ENCODE results near the gene TMBIM6. TPM values are rescaled to one million over a fixed set of nuclear protein-coding genes. Genes with fewer than 3 reads are reported as not detected.

TMBIM6 gene
- 100 to 1,000 TPM in 4 of 5 donors, 10 to 100 TPM in 1; 94.5 to 606 (median 420) TPM for total RNA-seq
- 100 to 1,000 TPM in 2 of 3 donors, 10 to 100 TPM in 1; 79.6 to 207 (median 160) TPM for polyA plus RNA-seq
- long read RNA-seq, donor 1, transcript TMBIM6-201 (10 exons, 2,836 nt) = major isoform, 28 of 46 reads
- long read RNA-seq, donor 1, transcript TMBIM6-219 (3 exons, 484 nt) = minor isoform, 5 of 46 reads
- long read RNA-seq, donor 1, partial matches to known transcripts = 7 of 46 reads
- long read RNA-seq, donor 1, other reads (novel, unspliced or antisense) = 0 of 46 reads
- long read RNA-seq, donor 2, transcript TMBIM6-201 (10 exons, 2,836 nt) = major isoform, 61 of 73 reads
- long read RNA-seq, donor 2, transcript TMBIM6-219 (3 exons, 484 nt) = minor isoform, 5 of 73 reads
- long read RNA-seq, donor 2, partial matches to known transcripts = 0 of 73 reads
- long read RNA-seq, donor 2, other reads (novel, unspliced or antisense) = 0 of 73 reads
- long read RNA-seq, donor 3, transcript TMBIM6-201 (10 exons, 2,836 nt) = major isoform, 53 of 70 reads
- long read RNA-seq, donor 3, transcript TMBIM6-202 (9 exons, 2,598 nt) = minor isoform, 5 of 70 reads
- long read RNA-seq, donor 3, partial matches to known transcripts = 6 of 70 reads
- long read RNA-seq, donor 3, other reads (novel, unspliced or antisense) = 0 of 70 reads
- long read RNA-seq, donor 4, transcript TMBIM6-201 (10 exons, 2,836 nt) = major isoform, 8 of 9 reads
- long read RNA-seq, donor 4, partial matches to known transcripts = 0 of 9 reads
- long read RNA-seq, donor 4, other reads (novel, unspliced or antisense) = 0 of 9 reads
- long read RNA-seq, donor 5, transcript TMBIM6-209 (8 exons, 2,494 nt) = minor isoform, 6 of 252 reads
- long read RNA-seq, donor 5, transcript TMBIM6-201 (10 exons, 2,836 nt) = major isoform, 77 of 252 reads
- long read RNA-seq, donor 5, transcript TMBIM6-202 (9 exons, 2,598 nt) = minor isoform, 9 of 252 reads
- long read RNA-seq, donor 5, transcript TMBIM6-219 (3 exons, 484 nt) = minor isoform, 6 of 252 reads
- long read RNA-seq, donor 5, partial matches to known transcripts = 153 of 252 reads
- long read RNA-seq, donor 5, other reads (novel, unspliced or antisense) = 0 of 252 reads
- long read RNA-seq, donor 6, transcript TMBIM6-201 (10 exons, 2,836 nt) = major isoform, 196 of 295 reads
- long read RNA-seq, donor 6, transcript TMBIM6-219 (3 exons, 484 nt) = minor isoform, 12 of 295 reads
- long read RNA-seq, donor 6, transcript TMBIM6-202 (9 exons, 2,598 nt) = minor isoform, 13 of 295 reads
- long read RNA-seq, donor 6, transcript TMBIM6-209 (8 exons, 2,494 nt) = minor isoform, 8 of 295 reads
- long read RNA-seq, donor 6, partial matches to known transcripts = 58 of 295 reads
- long read RNA-seq, donor 6, other reads (novel, unspliced or antisense) = 0 of 295 reads
- long read RNA-seq, donor 7, transcript TMBIM6-201 (10 exons, 2,836 nt) = major isoform, 88 of 210 reads
- long read RNA-seq, donor 7, partial matches to known transcripts = 109 of 210 reads
- long read RNA-seq, donor 7, other reads (novel, unspliced or antisense) = 0 of 210 reads
- long read RNA-seq, donor 8, transcript TMBIM6-201 (10 exons, 2,836 nt) = major isoform, 104 of 139 reads
- long read RNA-seq, donor 8, transcript TMBIM6-219 (3 exons, 484 nt) = minor isoform, 7 of 139 reads
- long read RNA-seq, donor 8, transcript TMBIM6-202 (9 exons, 2,598 nt) = minor isoform, 7 of 139 reads
- long read RNA-seq, donor 8, partial matches to known transcripts = 14 of 139 reads
- long read RNA-seq, donor 8, other reads (novel, unspliced or antisense) = 0 of 139 reads
- long read RNA-seq, donor 9, transcript TMBIM6-201 (10 exons, 2,836 nt) = major isoform, 73 of 162 reads
- long read RNA-seq, donor 9, transcript TMBIM6-202 (9 exons, 2,598 nt) = minor isoform, 6 of 162 reads
- long read RNA-seq, donor 9, partial matches to known transcripts = 76 of 162 reads
- long read RNA-seq, donor 9, other reads (novel, unspliced or antisense) = 0 of 162 reads
- long read RNA-seq, donor 10, transcript TMBIM6-202 (9 exons, 2,598 nt) = minor isoform, 5 of 51 reads
- long read RNA-seq, donor 10, transcript TMBIM6-201 (10 exons, 2,836 nt) = major isoform, 39 of 51 reads
- long read RNA-seq, donor 10, partial matches to known transcripts = 5 of 51 reads
- long read RNA-seq, donor 10, other reads (novel, unspliced or antisense) = 0 of 51 reads

DNA sequence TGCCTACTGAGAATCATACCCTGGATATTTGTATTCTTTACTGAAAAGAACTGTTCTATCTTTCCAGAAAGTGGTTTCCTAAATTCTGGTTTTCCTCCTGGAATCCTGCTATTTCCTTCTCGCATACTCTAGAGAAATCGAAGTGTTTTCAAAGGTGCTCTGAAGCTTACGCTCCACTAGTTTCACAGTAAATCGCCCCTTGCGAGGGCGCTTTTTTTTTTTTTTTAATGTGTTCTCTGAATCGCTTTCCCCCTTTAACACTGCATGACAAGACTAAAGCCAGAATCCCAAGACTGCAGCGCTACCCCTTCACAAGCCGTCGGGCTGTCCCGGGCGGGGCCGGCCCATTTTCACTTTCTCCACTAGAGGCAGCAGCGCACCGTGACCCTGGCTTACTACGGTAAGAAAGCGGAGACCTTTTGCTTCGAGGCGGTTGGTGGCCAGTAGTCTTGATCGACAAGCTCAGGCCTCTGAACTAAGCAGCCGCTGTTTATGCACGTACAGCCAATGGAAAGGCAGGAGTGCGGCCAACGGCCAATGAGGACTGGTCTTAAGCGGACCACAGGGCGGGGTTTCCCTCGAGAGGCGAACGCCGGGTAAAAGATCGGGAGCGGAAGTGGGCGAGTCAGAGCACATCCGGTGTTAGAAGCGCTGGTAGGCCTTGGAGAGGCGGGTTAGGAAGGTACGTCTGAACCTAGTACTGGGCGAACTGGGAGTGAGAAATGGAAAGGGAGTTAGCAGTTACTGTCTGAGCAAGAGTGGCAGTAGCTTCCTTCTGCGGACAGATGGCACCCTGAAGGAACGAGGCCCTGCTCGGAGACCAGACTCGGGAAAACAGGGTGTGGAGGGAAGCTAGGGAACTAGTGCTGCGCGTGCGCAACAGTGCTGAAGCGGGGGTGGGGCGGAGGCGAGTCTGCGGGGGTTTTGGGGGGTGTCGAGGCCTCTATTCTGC lies at the start of gene TMBIM6:
TMBIM6 (plus strand) TSS at position 628 of the 952 bp plus-strand sequence. CDS start 10,937 bp downstream, outside the sequence.
- H3K27me3 ChIP-seq = no peaks in the 10 kb centered on the region
- H3K36me3 ChIP-seq = no peaks in the 10 kb centered on the region
- peak within 1 kb of the TSS; percentile 93 to 98 (median 97) for H3K27ac ChIP-seq
- H3K4me3 ChIP-seq = peak within 1 kb of the TSS; percentile 56 to 80 (median 77)
- peak; percentile 100 for DNase-seq
- H3K4me1 ChIP-seq = peaks cover 38 to 47% (median 41%) of the 10 kb centered on the region in 4 donors
- intact Hi-C loops (cut with DNase I; ENCODE audit: low total_unique reads) = no loop called here
- 3 to 5% (median 3%) methylated on average over 46 to 50 of the region's 50 CpGs for WGBS, 5 donors
- no peaks in the 10 kb centered on the region for H3K9me3 ChIP-seq
- peak; percentile 87 to 100 (median 99) for TF ChIP-seq POLR2AphosphoS5 (IDR thresholded peaks at IDR 0.05)
- peak in 2 of 4 donors; percentile 96 to 99 for TF ChIP-seq POLR2A (IDR thresholded peaks at IDR 0.05)
- TF ChIP-seq CTCF (IDR thresholded peaks at IDR 0.05) = peak in 5 of 7 experiments; percentile 94 to 99 (median 95)
- no peak for TF ChIP-seq EP300 (IDR thresholded peaks at IDR 0.05)

- Histone ChIP-seq H3K36me3 (no peaks in the 10 kb centered on the region), H3K9me3 (no peaks in the 10 kb centered on the region), H3K27me3 (no peaks in the 10 kb centered on the region), H3K27ac (no peak overlapping the region), H3K4me3 (no peak overlapping the region), H3K4me1 (peaks cover 12 to 32% (median 23%) of the 10 kb centered on the region in 4 donors)
- TF ChIP-seq CTCF (IDR thresholded peaks at IDR 0.05) (no peak), EP300 (IDR thresholded peaks at IDR 0.05) (no peak)
- no peak for DNase-seq
- WGBS, 5 donors = 46 to 56% (median 49%) methylated on average over 3 of the region's 3 CpGs
- intact Hi-C loops (cut with DNase I; ENCODE audit: low total_unique reads) = no loop called here
Measured at GRCh38 chr12:49692851-49693250, 48.5 kb upstream of the TMBIM6 start.

DNA sequence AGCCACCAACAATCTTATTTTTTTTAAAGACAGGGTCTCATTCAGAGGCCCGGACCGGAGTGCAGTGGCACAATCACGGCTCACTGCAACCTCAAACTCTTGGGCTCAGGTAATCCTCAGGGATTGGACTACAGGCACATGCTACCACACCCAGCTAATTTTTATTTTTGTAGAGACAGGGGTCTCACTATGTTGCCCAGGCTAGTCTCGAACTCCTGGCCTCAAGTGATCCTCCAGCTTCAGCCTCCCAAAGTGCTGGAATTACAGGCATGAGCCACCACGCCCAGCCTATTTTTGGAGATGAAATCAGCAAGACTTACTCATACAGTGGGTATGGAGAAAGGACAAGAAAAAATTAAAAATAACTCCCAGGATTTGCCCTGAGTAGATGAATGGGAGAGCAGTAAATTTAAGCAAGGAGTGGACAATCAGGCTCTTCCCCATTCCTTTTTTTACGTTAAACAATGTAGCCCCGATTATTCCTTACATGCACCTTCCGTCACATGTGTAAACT lies 47.4 kb upstream of the TMBIM6 start:
- TF ChIP-seq EP300 (IDR thresholded peaks at IDR 0.05) = no peak
- no peak for TF ChIP-seq POLR2A (IDR thresholded peaks at IDR 0.05)
- intact Hi-C loops (cut with DNase I; ENCODE audit: low total_unique reads) = no loop called here
- DNase-seq = no peak
- Histone ChIP-seq H3K27me3 (no peaks in the 10 kb centered on the region), H3K9me3 (no peaks in the 10 kb centered on the region), H3K4me1 (peaks cover 12 to 36% (median 34%) of the 10 kb centered on the region in 4 donors), H3K27ac (no peak overlapping the region), H3K4me3 (no peak overlapping the region), H3K36me3 (no peaks in the 10 kb centered on the region)
- 88 to 92% (median 91%) methylated on average over 8 of the region's 8 CpGs for WGBS, 5 donors

Data from stomach (tissue), 19 donors.